Brain microvascular endothelial cell (primary cell): Measurements from ENCODE around the gene THBD.

Experiments used
- DNase-seq: peaks from one replicate; pipeline ENCODE4 v3.0.0-alpha.2; 2020
- H3K27ac ChIP-seq: fragments of 250-450 bp; sonication (Bioruptor Pico); 2 replicates; pipeline ENCODE4 v1.5.1; 2020; ENCODE audit warnings: mild to moderate bottlenecking, moderate library complexity
- H3K27me3 ChIP-seq: fragments of 250-450 bp; sonication (Bioruptor Pico); replicated peaks from 2 replicates; pipeline ENCODE4 v1.5.1; 2020; ENCODE audit warnings: mild to moderate bottlenecking
- H3K36me3 ChIP-seq: fragments of 250-450 bp; sonication (Bioruptor Pico); replicated peaks from 2 replicates; pipeline ENCODE4 v1.5.1; 2020; ENCODE audit warnings: mild to moderate bottlenecking
- H3K4me3 ChIP-seq: 2 replicates; pipeline ENCODE4 v1.5.1; 2011; ENCODE audit warnings: low read depth, mild to moderate bottlenecking, control low read depth, low read length, moderate library complexity
- CTCF ChIP-seq: IDR thresholded peaks from 2 replicates; pipeline ENCODE4 v1.5.1; 2011; ENCODE audit warnings: low read depth, mild to moderate bottlenecking, moderate library complexity, low read length, control low read depth, inconsistent platforms; ENCODE audit errors: missing control alignments
- in situ Hi-C: cut with HindIII; loops from 2 replicates; pipeline ENCODE4 v1.10.0; 2017; ENCODE audit warnings: low sequenced_read_pairs, low pct_ligation_motif_present

Gene THBD, protein sequence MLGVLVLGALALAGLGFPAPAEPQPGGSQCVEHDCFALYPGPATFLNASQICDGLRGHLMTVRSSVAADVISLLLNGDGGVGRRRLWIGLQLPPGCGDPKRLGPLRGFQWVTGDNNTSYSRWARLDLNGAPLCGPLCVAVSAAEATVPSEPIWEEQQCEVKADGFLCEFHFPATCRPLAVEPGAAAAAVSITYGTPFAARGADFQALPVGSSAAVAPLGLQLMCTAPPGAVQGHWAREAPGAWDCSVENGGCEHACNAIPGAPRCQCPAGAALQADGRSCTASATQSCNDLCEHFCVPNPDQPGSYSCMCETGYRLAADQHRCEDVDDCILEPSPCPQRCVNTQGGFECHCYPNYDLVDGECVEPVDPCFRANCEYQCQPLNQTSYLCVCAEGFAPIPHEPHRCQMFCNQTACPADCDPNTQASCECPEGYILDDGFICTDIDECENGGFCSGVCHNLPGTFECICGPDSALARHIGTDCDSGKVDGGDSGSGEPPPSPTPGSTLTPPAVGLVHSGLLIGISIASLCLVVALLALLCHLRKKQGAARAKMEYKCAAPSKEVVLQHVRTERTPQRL

GRCh38 chr20:23049201-23050075 is at the start of gene THBD:
TSS of gene THBD (minus strand) at chr20:23049672. CDS start at chr20:23049504, 168 bp downstream.
- DNase-seq = peak; percentile 44
- peak within 1 kb of the TSS; percentile 65 for H3K4me3 ChIP-seq
- in situ Hi-C loops = no loop called here
- H3K27ac ChIP-seq = peak within 1 kb of the TSS; percentile 38
- H3K27me3 ChIP-seq = no peaks in the 10 kb centered on the region
- TF ChIP-seq CTCF = no peak
- no peaks in the 10 kb centered on the region for H3K36me3 ChIP-seq

DNA sequence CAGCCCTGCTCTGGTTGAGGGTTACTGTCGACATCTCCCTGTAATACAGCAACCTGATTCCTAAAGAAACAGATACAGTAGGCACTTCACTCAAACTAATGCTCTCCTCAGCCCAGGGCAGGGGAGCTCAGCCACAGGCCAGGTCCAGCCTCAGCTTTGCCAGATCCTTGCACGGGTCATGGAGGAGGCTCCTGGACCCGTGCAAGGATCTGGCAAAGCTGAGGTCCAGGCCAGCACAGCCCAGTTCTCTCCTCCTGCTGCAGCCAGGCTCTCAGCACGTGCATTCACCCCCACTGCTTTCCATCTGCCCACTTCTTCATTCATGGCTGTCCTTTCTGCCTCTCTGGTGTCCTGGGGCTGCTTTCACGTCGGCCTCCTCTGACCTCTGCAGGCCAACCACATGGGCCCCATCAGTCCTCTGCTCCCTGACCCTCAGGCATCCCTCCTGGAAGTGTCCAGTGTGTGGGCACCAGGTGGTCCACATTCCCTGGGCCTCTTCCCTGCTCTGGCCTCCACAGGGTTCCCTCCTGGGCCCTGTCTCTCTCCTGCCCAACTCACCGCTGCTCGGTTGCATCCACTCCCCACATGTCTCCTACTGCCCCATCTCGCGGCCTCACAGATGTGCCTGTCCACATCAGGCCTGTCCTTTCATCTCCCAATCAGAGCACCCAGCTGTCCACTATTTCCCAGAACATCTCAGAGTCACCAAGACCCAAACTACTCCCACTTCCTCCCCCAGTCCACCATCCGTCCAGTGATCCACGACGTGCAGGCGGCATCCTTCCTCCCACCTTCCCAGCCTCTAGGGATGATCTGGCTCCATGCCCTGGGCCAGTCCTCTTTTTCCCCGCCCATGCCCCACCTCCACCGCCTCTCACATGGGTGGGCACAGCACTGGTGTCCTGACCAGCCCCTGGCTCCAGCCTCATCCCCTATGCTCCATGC is 48.4 kb upstream of the THBD start:
- in situ Hi-C loops = no loop called here
- Histone ChIP-seq H3K27me3 (no peaks in the 10 kb centered on the region), H3K4me3 (no peak overlapping the region), H3K27ac (no peak overlapping the region), H3K36me3 (no peaks in the 10 kb centered on the region)
- no peak for DNase-seq
- no peak for TF ChIP-seq CTCF

GRCh38 chr20:23096986-23097520 is 47.6 kb upstream of the THBD start:
- in situ Hi-C loops = no loop called here
- H3K4me3 ChIP-seq = no peak overlapping the region
- no peak for TF ChIP-seq CTCF
- no peak for DNase-seq
- H3K27ac ChIP-seq = no peak overlapping the region
- no peaks in the 10 kb centered on the region for H3K27me3 ChIP-seq
- H3K36me3 ChIP-seq = no peaks in the 10 kb centered on the region

DNA sequence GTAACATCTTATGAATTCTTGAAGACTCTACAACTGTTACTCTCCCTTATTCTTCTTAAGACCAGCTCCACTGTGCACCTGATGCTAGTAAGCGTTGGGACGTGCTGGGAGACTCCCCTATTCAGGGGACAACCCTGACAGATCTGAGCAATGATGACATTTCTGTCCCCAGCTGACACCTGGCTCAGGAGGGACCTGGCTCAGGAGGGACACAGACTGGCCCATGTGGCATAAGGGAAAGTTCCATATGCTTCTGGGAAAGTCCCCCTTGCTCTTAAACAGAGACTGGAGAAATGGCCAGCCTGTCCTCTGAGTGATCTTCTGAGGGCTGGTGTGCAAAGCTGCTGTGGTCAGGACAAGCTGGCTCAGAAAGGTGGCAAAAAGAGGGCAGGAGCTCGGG is 46.6 kb upstream of the THBD start:
- DNase-seq = no peak
- no peak overlapping the region for H3K27ac ChIP-seq
- no peak overlapping the region for H3K4me3 ChIP-seq
- no peaks in the 10 kb centered on the region for H3K36me3 ChIP-seq
- in situ Hi-C loops = no loop called here
- TF ChIP-seq CTCF = no peak
- no peaks in the 10 kb centered on the region for H3K27me3 ChIP-seq

DNA sequence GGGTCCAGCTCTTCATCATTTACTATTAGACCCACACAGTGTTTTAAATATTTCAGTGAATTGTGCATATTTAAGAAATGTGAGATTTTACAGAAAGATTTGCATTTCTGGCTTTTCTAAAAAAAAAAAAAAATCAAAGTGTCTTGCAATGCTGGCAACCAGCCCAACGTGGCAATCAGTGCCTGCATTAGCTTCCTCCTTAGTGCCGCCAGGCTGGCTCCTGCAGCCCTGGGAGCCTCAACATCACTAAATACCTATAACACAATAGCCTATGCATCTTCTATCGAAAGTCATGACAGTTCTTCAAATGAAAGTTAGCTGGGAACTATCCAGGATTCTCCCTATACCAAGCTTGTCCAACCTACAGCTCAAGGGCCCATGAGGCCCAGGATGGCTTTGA is 46.0 kb upstream of the THBD start:
- H3K36me3 ChIP-seq = no peaks in the 10 kb centered on the region
- in situ Hi-C loops = no loop called here
- no peak overlapping the region for H3K4me3 ChIP-seq
- no peak for TF ChIP-seq CTCF
- no peaks in the 10 kb centered on the region for H3K27me3 ChIP-seq
- no peak for DNase-seq
- H3K27ac ChIP-seq = no peak overlapping the region
